ENCODE results near the gene ARHGAP42.

GRCh38 chr11:100793525-100793924 is 106.4 kb downstream of the ARHGAP42 start:
- TF ChIP-seq CTCF (IDR thresholded peaks at IDR 0.05) (no peak), POLR2AphosphoS5 (IDR thresholded peaks at IDR 0.05) (no peak), EP300 (IDR thresholded peaks at IDR 0.05) (no peak), POLR2A (IDR thresholded peaks at IDR 0.05) (no peak)

Measured in stomach (tissue), 4 donors.